ENCODE results near the gene MSLN. TPM values are rescaled to one million over a fixed set of nuclear protein-coding genes. Genes with fewer than 3 reads are reported as not detected.
"Not testable (repeated sequence)": the region's sequence is repeated elsewhere in the genome, so short reads cannot be mapped to it uniquely, and the experiment has no call there.

MSLN gene
- total RNA-seq, 1 donor from 2014 or later = not detected

DNA sequence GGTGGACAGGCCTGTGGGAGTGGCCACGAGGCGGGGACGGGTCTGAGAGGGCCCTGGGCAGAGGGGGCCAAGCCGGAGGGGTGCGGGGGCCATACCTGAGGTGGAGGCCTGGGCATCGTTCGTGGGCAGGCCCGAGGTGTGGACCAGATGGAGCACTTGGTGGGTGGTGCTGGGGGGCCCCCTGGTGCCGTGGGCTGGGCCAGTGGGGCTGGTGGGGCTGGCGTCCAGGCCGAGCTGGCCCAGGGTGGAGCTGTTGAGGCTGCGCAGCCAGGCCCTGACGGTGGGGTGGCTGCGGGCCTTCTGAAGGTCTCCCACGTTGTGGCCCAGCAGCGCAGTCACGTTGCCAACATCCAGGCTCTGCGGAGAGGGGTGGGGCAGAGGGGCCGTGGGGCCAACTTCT, 9.4 kb downstream of the MSLN start:
- Mint-ChIP-seq H3K27me3 (no peaks in the 10 kb centered on the region), H3K36me3 (ENCODE audit: low read depth) (no peaks in the 10 kb centered on the region), H3K4me1 (no peaks in the 10 kb centered on the region), H3K27ac (no peak overlapping the region), H3K4me3 (no peak overlapping the region), H3K9me3 (no peaks in the 10 kb centered on the region)
- ATAC-seq (ENCODE audit: low read depth) (no peak), DNase-seq (no peak)
- intact Hi-C loops (cut with micrococcal nuclease) = no loop called here
- TF ChIP-seq, protein P1, sequence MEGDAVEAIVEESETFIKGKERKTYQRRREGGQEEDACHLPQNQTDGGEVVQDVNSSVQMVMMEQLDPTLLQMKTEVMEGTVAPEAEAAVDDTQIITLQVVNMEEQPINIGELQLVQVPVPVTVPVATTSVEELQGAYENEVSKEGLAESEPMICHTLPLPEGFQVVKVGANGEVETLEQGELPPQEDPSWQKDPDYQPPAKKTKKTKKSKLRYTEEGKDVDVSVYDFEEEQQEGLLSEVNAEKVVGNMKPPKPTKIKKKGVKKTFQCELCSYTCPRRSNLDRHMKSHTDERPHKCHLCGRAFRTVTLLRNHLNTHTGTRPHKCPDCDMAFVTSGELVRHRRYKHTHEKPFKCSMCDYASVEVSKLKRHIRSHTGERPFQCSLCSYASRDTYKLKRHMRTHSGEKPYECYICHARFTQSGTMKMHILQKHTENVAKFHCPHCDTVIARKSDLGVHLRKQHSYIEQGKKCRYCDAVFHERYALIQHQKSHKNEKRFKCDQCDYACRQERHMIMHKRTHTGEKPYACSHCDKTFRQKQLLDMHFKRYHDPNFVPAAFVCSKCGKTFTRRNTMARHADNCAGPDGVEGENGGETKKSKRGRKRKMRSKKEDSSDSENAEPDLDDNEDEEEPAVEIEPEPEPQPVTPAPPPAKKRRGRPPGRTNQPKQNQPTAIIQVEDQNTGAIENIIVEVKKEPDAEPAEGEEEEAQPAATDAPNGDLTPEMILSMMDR (IDR thresholded peaks at IDR 0.05) = no peak
- ChIA-PET POLR2A (no interaction called here), CTCF (no interaction called here)

- ATAC-seq (ENCODE audit: low read depth) = no peak
Measured at GRCh38 chr16:770411-770810, 9.9 kb downstream of the MSLN start.

DNA sequence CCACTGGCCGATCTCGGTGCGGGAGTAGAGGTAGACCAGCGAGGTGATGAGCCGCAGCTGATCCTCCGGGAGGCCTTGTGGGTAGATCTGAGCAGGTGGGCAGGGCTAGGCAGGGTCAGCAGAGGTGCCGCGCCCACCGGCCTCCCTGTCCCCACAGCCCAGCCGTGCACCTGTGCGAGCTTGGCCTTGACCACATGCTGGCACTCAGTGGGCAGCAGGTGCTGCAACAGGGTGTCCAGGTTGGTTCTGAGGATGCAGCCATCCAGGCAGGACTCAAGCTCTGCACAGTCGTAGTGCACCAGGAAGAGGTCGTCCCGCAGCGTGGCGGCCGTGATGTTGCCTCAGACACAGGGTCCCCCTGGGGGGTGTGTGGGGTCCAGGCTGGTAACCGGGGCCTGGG, 12.4 kb downstream of the MSLN start:
- H3K36me3 Mint-ChIP-seq (ENCODE audit: low read depth) = no peaks in the 10 kb centered on the region
- no peak overlapping the region for H3K4me3 Mint-ChIP-seq
- TF ChIP-seq, protein P1 (IDR thresholded peaks at IDR 0.05) = no peak
- ChIA-PET POLR2A (interaction anchor here (0.7 kb wide), 1 partner anchor 16 kb away, joined by 6 read pairs; no protein-coding TSS in a partner anchor), CTCF (interaction anchor here (1.0 kb wide), 1 partner anchor 61 kb away, joined by 3 read pairs; no protein-coding TSS in a partner anchor)
- H3K9me3 Mint-ChIP-seq = no peaks in the 10 kb centered on the region
- intact Hi-C loops (cut with micrococcal nuclease) = no loop called here
- ATAC-seq (ENCODE audit: low read depth) = no peak
- no peak for DNase-seq
- H3K27ac Mint-ChIP-seq = no peak overlapping the region
- peaks cover 6% of the 10 kb centered on the region for H3K27me3 Mint-ChIP-seq
- H3K4me1 Mint-ChIP-seq = no peaks in the 10 kb centered on the region

More at GRCh38 chr16:770411-770810, 9.9 kb downstream of the MSLN start:
- TF ChIP-seq, protein P1 (IDR thresholded peaks at IDR 0.05) = no peak
- ChIA-PET CTCF (no interaction called here), POLR2A (no interaction called here)
- intact Hi-C loops (cut with micrococcal nuclease) = no loop called here
- DNase-seq = no peak
- Mint-ChIP-seq H3K36me3 (ENCODE audit: low read depth) (no peaks in the 10 kb centered on the region), H3K27me3 (no peaks in the 10 kb centered on the region), H3K27ac (no peak overlapping the region), H3K9me3 (no peaks in the 10 kb centered on the region), H3K4me1 (no peaks in the 10 kb centered on the region), H3K4me3 (no peak overlapping the region)

DNA sequence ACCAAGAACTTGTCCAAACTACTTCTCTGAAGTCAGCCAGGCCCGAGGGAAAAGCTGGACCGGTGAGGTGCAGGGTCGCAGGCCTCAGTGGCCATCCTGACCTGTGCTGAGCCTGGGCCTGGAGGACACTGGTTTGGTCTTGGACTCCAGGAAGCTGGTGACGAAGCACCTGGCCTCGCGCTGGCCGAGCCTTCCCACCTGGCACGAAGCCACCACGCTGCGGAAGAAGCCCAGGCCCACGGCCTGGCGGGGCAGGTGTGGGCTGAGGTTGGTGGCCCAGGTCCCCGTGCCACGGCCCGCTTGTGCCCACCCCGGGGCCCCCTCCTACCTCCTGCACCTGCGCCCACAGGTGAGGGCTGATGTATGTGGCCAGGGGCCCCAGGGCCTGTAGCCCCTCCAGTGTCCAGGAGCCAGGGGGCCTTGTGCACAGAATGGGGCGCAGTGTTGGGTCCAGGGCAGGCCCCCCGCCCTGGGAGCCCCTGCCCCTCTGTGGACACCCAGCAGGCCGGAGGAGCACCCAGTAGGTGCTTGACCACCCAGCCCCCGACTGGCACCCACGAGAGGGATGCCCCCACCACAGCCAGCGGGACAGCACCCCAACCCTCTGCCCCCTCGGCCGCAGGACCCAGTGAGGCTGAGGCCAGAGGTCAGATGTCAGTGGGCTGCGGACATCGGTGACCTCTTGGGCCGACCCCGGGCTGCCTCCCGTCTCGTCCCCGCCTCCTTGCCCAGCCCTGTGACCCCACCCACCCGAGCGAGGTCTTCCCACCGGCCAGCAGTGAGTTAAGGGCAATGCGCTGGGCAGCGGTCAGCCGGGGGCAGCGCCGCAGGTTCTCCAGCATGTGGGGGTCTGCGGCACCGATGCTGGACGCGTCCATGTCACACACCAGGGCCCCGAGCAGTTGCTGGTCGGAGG, 13.8 kb downstream of the MSLN start:
- DNase-seq (no peak), ATAC-seq (ENCODE audit: low read depth) (no peak)
- ChIA-PET POLR2A (no interaction called here), CTCF (no interaction called here)
- Mint-ChIP-seq H3K27me3 (peaks cover 10% of the 10 kb centered on the region), H3K9me3 (no peaks in the 10 kb centered on the region), H3K4me3 (no peak overlapping the region), H3K36me3 (ENCODE audit: low read depth) (no peaks in the 10 kb centered on the region), H3K4me1 (no peaks in the 10 kb centered on the region), H3K27ac (no peak overlapping the region)
- TF ChIP-seq, protein P1 (IDR thresholded peaks at IDR 0.05) = no peak
- intact Hi-C loops (cut with micrococcal nuclease) = no loop called here

- Mint-ChIP-seq H3K9me3 (no peaks in the 10 kb centered on the region), H3K4me1 (no peaks in the 10 kb centered on the region), H3K27me3 (peaks cover 10% of the 10 kb centered on the region), H3K4me3 (no peak overlapping the region), H3K36me3 (ENCODE audit: low read depth) (no peaks in the 10 kb centered on the region), H3K27ac (no peak overlapping the region)
- ChIA-PET POLR2A (no interaction called here), CTCF (no interaction called here)
- intact Hi-C loops (cut with micrococcal nuclease) = no loop called here
- no peak for DNase-seq
- TF ChIP-seq, protein P1 (IDR thresholded peaks at IDR 0.05) = no peak
- no peak for ATAC-seq (ENCODE audit: low read depth)
Measured at GRCh38 chr16:775236-775796, 14.8 kb downstream of the MSLN start.

DNA sequence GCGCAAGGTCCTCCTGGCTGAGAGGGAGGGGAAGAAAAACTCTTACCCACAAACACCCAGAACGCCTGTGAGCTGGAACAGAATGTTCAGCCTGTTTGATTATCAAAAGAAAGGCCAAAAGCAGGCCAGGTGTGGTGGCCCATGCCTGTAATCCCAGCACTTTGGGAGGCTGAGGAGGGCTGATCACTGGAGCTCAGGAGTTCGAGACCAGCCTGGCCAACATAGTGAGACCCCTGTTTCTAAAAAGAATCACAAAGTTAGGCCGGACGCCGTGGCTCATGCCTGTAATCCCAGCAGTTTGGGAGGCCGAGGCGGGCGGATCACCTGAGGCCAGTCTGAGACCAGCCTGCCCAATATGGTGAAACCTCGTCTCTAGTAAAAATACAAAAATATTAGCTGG, 15.8 kb downstream of the MSLN start:
- intact Hi-C loops (cut with micrococcal nuclease); CTCF ChIA-PET; H3K27ac Mint-ChIP-seq; H3K4me3 Mint-ChIP-seq; POLR2A ChIA-PET; H3K9me3 Mint-ChIP-seq; DNase-seq; H3K27me3 Mint-ChIP-seq; H3K4me1 Mint-ChIP-seq; H3K36me3 Mint-ChIP-seq (ENCODE audit: low read depth); ATAC-seq (ENCODE audit: low read depth): not testable (repeated sequence)

All from activated B cell treated with CpG ODN at 0.5 μM for 24 hours (primary cell).